WERI-Rb-1 (cell line): ENCODE measurements around the gene ATG14.

Experiments
- DNase-seq: peaks from one replicate; pipeline ENCODE4 v3.0.0-alpha.2; 2020
- H3K27ac ChIP-seq: fragments of 250-450 bp; sonication (Bioruptor Pico); 2 replicates; pipeline ENCODE4 v1.5.1; 2020; ENCODE audit warnings: mild to moderate bottlenecking, moderate library complexity
- H3K27me3 ChIP-seq: fragments of 250-450 bp; sonication (Bioruptor Pico); 2 replicates; pipeline ENCODE4 v1.5.1; 2021; ENCODE audit warnings: mild to moderate bottlenecking, low read depth, moderate library complexity; ENCODE audit not compliant: insufficient read depth, severe bottlenecking
- H3K36me3 ChIP-seq: fragments of 250-450 bp; sonication (Bioruptor Pico); 2 replicates; pipeline ENCODE4 v1.5.1; 2020; ENCODE audit warnings: mild to moderate bottlenecking, moderate library complexity
- H3K4me3 ChIP-seq: 2 replicates; pipeline ENCODE4 v1.5.1; 2011; ENCODE audit warnings: low read depth, mild to moderate bottlenecking, control low read depth, low read length
- H3K9me3 ChIP-seq: fragments of 250-450 bp; sonication (Bioruptor Pico); 2 replicates; pipeline ENCODE4 v1.5.1; 2021; ENCODE audit warnings: mild to moderate bottlenecking, moderate library complexity; ENCODE audit not compliant: severe bottlenecking
- TF ChIP-seq, protein P1 (sequence below): IDR thresholded peaks from 2 replicates; pipeline ENCODE4 v1.5.1; 2011; ENCODE audit warnings: low read depth, mild to moderate bottlenecking, control low read depth, inconsistent platforms, low read length

The ATG14 gene

DNA sequence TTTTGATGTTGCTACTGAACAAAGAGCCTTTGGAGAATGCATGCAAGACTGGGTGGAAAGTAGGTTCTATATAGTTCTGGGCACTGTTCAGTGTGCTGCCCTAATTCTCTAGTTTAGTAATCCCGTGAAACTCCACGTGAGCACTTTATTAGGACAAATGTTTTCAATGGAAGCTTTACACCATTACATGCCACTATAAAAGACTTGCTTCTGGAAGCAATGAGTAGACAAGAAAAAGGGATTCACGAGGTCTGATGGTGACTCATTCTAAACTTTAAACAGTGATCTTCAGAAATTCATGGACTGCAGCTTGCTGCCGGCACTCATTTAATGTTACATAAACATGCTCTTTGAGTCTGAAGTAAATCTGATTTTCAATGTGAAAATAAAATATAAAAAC is 22.3 kb downstream of the ATG14 start:
- H3K4me3 ChIP-seq: no peak overlapping the region
- no peaks in the 10 kb centered on the region for H3K27me3 ChIP-seq
- DNase-seq: no peak
- H3K27ac ChIP-seq: no peak overlapping the region
- peaks cover 11% of the 10 kb centered on the region for H3K36me3 ChIP-seq
- TF ChIP-seq, protein P1, sequence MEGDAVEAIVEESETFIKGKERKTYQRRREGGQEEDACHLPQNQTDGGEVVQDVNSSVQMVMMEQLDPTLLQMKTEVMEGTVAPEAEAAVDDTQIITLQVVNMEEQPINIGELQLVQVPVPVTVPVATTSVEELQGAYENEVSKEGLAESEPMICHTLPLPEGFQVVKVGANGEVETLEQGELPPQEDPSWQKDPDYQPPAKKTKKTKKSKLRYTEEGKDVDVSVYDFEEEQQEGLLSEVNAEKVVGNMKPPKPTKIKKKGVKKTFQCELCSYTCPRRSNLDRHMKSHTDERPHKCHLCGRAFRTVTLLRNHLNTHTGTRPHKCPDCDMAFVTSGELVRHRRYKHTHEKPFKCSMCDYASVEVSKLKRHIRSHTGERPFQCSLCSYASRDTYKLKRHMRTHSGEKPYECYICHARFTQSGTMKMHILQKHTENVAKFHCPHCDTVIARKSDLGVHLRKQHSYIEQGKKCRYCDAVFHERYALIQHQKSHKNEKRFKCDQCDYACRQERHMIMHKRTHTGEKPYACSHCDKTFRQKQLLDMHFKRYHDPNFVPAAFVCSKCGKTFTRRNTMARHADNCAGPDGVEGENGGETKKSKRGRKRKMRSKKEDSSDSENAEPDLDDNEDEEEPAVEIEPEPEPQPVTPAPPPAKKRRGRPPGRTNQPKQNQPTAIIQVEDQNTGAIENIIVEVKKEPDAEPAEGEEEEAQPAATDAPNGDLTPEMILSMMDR: no peak
- H3K9me3 ChIP-seq: no peaks in the 10 kb centered on the region

DNA sequence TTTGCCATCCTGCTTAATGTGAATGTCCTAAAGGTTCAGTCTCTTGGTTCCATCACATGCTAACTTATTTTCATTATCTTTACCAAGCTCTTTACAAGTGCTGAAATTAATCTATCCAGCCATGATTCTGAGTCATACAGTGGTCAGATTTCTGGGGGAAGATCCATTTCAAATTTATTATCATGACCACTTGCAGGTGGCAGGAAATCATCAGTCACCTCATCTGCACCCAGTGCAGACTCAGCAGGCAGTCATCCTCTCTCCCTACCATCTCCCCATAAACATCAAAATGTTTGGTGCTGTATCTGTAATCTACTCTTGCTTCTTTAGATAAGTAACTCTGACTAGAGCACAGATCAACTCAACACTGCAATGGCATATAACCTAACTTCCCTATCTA is 23.5 kb downstream of the ATG14 start:
- Histone ChIP-seq H3K36me3 (peaks cover 9% of the 10 kb centered on the region), H3K9me3 (no peaks in the 10 kb centered on the region), H3K27me3 (no peaks in the 10 kb centered on the region), H3K4me3 (no peak overlapping the region), H3K27ac (no peak overlapping the region)
- DNase-seq: no peak
- TF ChIP-seq, protein P1: no peak

DNA sequence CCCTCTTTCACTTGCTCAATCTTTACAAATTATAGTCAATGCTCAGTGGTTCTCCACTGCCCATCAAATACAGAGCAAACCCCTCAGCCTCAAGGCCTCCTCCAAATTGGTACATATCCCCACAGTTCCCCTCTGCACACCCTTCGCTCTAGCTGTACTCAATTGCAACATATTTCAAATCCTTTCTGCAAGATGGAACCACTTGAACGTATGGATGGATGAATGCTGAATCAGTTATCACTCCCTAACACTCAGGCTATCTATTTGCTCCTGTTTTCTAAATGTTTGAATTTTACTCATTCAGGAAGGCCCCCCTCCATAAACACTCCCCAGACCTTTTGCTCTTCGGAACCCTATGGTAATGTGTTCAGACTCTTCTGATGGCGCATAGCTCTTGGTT is 24.5 kb downstream of the ATG14 start:
- no peak overlapping the region for H3K27ac ChIP-seq
- no peak for DNase-seq
- TF ChIP-seq, protein P1: no peak
- no peak overlapping the region for H3K4me3 ChIP-seq
- no peaks in the 10 kb centered on the region for H3K27me3 ChIP-seq
- H3K9me3 ChIP-seq: no peaks in the 10 kb centered on the region
- peaks cover 9% of the 10 kb centered on the region for H3K36me3 ChIP-seq

DNA sequence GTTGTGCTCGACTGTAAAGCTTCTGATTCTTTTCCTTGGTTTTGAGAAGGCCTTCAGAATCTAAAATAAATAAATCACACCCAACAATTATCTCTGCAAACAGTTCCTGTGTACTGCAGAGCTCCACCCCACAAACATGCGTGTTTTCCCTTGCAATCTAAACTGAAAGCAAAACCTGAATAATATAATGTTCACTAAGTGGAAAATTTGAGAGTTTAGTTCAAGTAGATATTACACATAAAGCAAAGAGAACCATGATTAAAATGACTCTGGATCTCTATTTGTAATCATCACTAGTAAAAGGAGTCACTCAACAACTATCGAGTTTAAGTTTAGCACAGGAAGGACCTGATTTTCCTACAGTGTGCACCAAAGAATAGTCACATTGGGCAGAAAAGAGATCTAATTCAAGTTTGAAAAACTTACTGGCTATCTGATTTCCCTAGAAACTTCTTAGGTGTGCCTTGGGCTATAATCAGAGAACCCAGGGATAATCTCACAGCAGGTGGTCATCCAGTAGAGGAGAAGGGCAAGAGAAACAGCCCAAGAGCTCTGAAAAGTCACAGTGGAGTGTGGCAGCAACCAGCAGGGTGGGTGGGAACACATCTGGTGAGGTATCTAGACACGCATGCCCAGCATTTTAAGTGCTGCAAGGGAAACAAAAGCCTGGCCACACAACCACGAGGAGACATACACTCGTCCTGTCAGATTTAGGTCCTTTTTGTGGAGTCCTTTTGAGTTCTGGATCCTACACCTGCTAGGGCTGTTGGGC is 25.4 kb downstream of the ATG14 start:
- TF ChIP-seq, protein P1: no peak
- Histone ChIP-seq H3K9me3 (no peaks in the 10 kb centered on the region), H3K27ac (no peak overlapping the region), H3K4me3 (no peak overlapping the region), H3K36me3 (peaks cover 17% of the 10 kb centered on the region), H3K27me3 (no peaks in the 10 kb centered on the region)
- no peak for DNase-seq

DNA sequence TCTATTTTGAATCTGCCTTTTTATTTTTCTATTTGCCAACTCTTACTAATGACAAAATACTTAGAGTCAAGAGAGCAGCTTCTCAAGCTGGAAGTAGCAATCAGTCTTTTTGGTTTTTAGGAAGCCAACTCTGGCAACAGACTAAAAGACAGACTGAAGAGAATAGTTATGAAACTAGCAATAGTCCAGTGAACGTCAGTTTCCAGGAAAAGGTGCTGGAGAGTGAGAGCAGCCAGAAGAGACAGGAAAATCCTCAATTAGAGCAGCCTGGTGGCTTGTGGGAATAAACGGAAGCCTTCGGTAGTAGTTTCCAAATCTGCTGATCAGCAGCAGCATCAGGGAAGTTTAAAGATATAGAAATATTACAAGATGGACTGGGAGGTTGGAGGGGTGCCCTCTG is 27.1 kb downstream of the ATG14 start:
- DNase-seq: no peak
- TF ChIP-seq, protein P1: no peak
- H3K36me3 ChIP-seq: peaks cover 24% of the 10 kb centered on the region
- no peaks in the 10 kb centered on the region for H3K9me3 ChIP-seq
- H3K4me3 ChIP-seq: no peak overlapping the region
- H3K27ac ChIP-seq: no peak overlapping the region
- H3K27me3 ChIP-seq: no peaks in the 10 kb centered on the region
